Bronchial epithelial cell (primary cell): Measurements from ENCODE around the gene ZNF407. TPM values are rescaled to one million over a fixed set of nuclear protein-coding genes. Genes with fewer than 3 reads are reported as not detected.

ENCODE experiments used
- DNase-seq: peaks from one replicate; pipeline ENCODE4 v3.0.0-alpha.2; 2010; ENCODE audit warnings: low read depth
- FAIRE-seq: peaks from 2 replicates; lab custom pipeline; 2011; peaks lifted over from hg19 to GRCh38; lab: Jason Lieb, UNC
- H3K27me3 ChIP-seq: 2 replicates; pipeline ENCODE4 v1.5.1; 2011; ENCODE audit warnings: low read length; ENCODE audit not compliant: control insufficient read depth, insufficient read depth
- H3K36me3 ChIP-seq: 2 replicates; pipeline ENCODE4 v1.5.1; 2011; ENCODE audit warnings: low read length; ENCODE audit not compliant: control insufficient read depth, insufficient read depth
- H3K4me3 ChIP-seq: 2 replicates; pipeline ENCODE4 v1.5.1; 2011; ENCODE audit warnings: mild to moderate bottlenecking, low read depth, low read length, control low read depth
- total RNA-seq: library from RNA; depleted of rRNA; stranded (reverse); fragments of >200 nt; gene quantifications from 2 replicates; pipeline ENCODE4 v1.2.1, GENCODE V29; 2014
- TF ChIP-seq, protein P1 (sequence below): IDR thresholded peaks from 2 replicates; pipeline ENCODE4 v1.5.1; 2011; ENCODE audit warnings: mild to moderate bottlenecking, moderate library complexity, low read length, control low read depth, inconsistent platforms; ENCODE audit not compliant: insufficient read depth, severe bottlenecking

The ZNF407 gene
- total RNA-seq, 1 donor from 2014 or later = 10.0 TPM

DNA sequence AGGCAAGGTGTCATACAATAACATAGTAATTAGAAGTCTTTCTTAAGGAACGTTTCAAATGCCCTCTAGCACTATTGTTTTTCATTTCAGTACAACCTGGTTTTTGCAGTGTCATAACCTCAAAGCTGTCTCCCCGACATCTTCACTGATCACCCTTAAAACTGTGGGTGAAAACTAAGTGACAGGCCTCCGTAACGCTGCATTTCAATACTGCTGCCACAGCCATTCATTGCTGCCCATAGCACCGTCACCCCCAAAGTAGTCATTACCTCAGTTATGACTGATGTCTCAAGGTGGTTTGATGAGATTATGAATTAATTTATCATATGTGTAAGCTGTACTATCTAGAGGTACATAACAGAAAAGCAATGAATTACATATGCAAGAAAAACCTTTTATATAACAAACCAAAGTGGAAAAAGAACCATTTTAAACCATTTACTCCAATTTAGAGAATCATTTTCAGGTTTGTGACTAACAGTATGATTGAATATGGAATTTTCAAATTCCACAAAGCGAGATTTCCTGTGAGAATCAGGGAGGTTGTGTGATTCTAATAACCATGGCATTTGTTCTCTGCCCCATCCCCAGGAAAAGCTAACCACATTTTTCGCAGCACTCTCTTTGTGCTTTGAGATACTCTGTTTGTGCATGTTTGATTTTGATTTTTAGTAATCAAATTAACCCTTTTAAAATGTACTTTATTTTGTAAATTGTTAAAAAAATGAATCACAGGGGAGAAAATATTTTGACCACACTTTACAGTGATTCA, 348.3 kb downstream of the ZNF407 start:
- TF ChIP-seq, protein P1, sequence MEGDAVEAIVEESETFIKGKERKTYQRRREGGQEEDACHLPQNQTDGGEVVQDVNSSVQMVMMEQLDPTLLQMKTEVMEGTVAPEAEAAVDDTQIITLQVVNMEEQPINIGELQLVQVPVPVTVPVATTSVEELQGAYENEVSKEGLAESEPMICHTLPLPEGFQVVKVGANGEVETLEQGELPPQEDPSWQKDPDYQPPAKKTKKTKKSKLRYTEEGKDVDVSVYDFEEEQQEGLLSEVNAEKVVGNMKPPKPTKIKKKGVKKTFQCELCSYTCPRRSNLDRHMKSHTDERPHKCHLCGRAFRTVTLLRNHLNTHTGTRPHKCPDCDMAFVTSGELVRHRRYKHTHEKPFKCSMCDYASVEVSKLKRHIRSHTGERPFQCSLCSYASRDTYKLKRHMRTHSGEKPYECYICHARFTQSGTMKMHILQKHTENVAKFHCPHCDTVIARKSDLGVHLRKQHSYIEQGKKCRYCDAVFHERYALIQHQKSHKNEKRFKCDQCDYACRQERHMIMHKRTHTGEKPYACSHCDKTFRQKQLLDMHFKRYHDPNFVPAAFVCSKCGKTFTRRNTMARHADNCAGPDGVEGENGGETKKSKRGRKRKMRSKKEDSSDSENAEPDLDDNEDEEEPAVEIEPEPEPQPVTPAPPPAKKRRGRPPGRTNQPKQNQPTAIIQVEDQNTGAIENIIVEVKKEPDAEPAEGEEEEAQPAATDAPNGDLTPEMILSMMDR = no peak
- FAIRE-seq = no peak
- peak; percentile 41 for DNase-seq
- Histone ChIP-seq H3K4me3 (no peak overlapping the region), H3K27me3 (no peaks in the 10 kb centered on the region), H3K36me3 (no peaks in the 10 kb centered on the region)

DNA sequence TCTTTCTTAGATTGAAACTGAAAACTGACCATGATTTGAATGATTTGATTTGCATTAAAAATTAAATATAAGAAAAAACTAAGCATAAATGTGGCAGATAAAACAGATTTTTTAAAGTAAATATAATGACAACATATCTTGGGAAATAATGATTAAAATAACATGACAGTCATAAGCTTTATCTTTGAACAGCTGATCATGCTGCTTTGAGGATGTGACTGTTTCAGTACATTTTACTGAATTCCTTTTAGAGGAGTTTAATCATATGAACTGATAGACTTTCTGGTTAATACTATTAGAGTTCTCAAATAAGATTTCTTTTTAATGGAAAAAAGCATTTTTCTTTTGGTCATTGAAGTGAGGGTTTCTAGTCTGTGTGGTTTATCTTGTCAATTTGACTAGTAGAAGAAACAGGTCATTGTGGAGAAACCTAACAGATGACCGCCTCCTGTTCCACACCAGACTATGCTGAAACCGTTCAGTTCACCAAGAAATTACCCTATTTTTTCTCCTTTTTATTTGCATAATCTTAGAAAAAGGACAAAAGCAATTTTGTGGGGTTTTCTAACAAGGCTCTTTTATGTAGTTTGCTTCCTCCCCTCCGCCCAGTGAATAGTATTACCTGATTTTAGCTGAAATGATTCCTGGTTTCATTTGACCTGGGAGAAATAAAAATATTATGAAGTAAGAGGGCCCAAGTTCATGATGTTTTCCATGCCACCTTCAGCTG, 349.1 kb downstream of the ZNF407 start:
- no peak for FAIRE-seq
- no peaks in the 10 kb centered on the region for H3K36me3 ChIP-seq
- no peaks in the 10 kb centered on the region for H3K27me3 ChIP-seq
- TF ChIP-seq, protein P1 = no peak
- DNase-seq = peak; percentile 37
- H3K4me3 ChIP-seq = no peak overlapping the region

DNA sequence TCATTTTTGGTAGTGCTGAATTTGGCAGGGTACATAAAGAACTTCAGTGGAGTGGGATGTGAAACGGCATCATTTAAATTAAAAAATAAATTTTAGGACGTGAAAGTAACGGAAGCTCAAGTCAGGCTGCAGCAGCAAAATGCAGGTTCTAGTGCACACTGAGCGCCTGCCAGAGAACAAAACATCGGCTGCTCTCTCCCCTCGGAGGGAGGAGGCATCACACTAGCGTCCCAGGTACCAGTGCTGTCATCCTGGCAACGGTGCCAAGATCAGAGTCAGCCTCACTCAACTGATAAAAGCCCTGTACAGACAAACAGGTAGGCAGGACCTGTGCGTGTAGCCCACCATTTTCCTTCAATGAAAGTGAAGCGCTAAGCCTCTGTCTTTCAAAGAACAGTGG, 349.7 kb downstream of the ZNF407 start:
- Histone ChIP-seq H3K27me3 (no peaks in the 10 kb centered on the region), H3K4me3 (no peak overlapping the region), H3K36me3 (no peaks in the 10 kb centered on the region)
- TF ChIP-seq, protein P1 = no peak
- no peak for FAIRE-seq
- no peak for DNase-seq

DNA sequence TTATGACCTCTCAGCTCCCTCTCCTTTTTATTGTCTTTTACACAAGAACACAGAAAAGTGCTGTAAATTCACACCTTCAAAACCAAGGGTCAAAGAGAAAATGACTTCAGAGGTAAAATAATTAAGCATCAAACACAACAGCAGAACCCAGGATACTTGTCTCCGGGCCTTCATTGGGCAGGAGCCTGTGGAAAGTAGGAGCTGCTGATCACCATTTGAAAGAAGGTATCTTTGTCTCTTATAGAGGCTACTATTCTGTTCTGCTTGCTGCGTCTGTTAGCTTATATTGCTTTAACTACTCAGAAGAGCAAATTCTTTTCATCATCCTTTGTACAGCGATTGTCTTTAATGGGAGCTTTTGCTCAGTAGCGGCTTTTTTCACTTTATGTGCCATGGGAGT, 350.2 kb downstream of the ZNF407 start:
- no peaks in the 10 kb centered on the region for H3K27me3 ChIP-seq
- H3K4me3 ChIP-seq = no peak overlapping the region
- no peak for DNase-seq
- TF ChIP-seq, protein P1 = no peak
- H3K36me3 ChIP-seq = no peaks in the 10 kb centered on the region
- FAIRE-seq = no peak

DNA sequence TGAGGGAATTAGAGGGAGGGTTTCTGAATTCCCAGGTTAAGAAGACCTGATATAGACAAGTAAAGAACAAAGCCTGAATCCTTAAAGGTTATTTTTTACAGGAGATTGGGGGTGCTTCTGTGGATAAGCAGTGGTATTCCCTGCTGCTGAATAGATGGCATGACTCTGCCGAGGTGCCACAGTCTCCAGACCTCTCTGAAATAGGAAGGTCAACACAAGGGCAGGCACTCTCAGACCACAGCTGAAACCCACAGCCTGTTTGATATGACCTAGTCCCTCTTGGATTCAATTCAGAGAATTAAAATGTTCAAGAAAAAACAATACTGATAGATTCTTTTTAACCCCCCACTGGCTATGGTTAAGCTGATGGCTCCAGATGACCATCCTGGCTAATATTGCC, 351.9 kb downstream of the ZNF407 start:
- Histone ChIP-seq H3K4me3 (no peak overlapping the region), H3K36me3 (no peaks in the 10 kb centered on the region), H3K27me3 (no peaks in the 10 kb centered on the region)
- no peak for FAIRE-seq
- no peak for DNase-seq
- TF ChIP-seq, protein P1 = no peak
